NOMO-1 treated with dmso at 0.1 percent for 144 hours (cell line): ENCODE data around the gene CRADD.
"Not testable (repeated sequence)": the region's sequence is repeated elsewhere in the genome, so short reads cannot be mapped to it uniquely, and the experiment has no call there.

Experiments
- DNase-seq: peaks from one replicate; lab custom pipeline; 2025; ENCODE audit not compliant: unreplicated experiment; lab: John Stamatoyannopoulos, UW

The CRADD gene

GRCh38 chr12:93922583-93923006, 245.4 kb downstream of the CRADD start:
- no peak for DNase-seq

- DNase-seq = no peak
These were observed 247.2 kb downstream of the CRADD start for GRCh38 chr12:93924367-93924766.

DNA sequence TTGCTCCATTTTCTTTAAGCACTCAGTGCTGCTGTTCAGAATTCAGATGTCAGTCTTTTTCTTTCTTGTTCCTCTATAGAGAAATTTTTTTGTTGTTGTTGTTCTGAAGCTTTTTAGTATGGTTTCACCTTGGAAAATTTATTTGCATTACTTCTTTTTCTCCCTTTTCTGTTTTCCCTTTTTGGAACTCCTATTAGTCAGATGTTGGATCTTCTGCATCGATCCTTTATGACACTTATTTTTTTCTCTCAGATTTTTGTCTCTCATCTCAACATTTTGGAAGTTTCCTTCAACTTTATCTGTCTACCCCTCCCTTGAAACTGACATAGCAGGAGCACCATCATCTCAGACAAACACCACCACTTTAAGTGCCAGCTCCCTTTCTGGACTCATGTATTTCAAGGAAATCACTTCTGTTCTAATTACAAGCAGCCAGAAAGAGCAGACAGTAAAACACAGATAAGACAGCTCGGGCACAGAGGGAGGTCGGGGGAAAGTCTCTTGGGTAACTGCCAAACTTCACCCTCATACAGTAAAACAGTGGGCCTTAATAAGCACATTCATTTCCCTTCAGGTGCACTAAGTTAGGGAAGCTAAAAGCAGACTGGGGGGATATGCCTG, 248.5 kb downstream of the CRADD start:
- DNase-seq = no peak

DNA sequence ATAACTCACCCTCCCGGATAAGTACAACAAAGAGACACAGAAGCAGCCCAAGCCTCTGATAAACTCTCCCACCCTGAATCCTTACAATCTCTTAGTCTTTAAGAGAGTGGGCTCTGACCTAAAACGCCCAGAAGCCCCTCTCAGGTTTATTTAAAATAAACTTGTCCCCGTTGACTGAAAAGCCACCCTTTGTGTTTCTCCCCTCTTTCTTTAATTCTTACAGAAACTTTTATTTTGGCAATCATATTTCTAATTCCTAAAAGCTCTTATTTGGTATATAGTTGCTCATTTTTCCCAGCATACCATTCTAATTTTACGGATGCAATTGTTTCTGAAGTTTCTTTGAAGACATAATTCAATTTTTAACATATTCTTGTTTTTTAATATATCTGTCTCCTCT, 249.1 kb downstream of the CRADD start:
- DNase-seq = no peak

DNA sequence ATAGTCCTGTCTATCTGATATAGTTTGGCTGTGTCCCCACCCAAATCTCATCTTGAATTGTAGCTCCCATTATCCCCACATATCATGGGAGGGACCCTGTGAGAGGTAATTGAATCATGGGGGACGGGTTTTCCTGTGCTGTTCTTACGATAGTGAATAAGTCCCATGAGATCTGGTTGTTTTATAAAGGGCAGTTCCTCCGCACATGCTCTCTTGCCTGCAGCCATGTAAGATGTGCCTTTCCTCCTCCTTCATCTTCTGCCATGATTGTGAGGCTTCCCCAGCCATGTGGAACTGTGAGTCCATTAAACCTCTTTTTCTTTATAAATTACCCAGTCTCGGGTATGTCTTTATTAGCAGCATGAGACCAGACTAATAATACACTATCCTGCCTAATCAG, 251.9 kb downstream of the CRADD start:
- DNase-seq = not testable (repeated sequence)

GRCh38 chr12:93937812-93938211, 260.6 kb downstream of the CRADD start:
- DNase-seq = no peak

- DNase-seq = no peak
These were observed 261.1 kb downstream of the CRADD start for GRCh38 chr12:93938317-93938716.

- no peak for DNase-seq
These were observed 261.8 kb downstream of the CRADD start for GRCh38 chr12:93938931-93939330.

DNA sequence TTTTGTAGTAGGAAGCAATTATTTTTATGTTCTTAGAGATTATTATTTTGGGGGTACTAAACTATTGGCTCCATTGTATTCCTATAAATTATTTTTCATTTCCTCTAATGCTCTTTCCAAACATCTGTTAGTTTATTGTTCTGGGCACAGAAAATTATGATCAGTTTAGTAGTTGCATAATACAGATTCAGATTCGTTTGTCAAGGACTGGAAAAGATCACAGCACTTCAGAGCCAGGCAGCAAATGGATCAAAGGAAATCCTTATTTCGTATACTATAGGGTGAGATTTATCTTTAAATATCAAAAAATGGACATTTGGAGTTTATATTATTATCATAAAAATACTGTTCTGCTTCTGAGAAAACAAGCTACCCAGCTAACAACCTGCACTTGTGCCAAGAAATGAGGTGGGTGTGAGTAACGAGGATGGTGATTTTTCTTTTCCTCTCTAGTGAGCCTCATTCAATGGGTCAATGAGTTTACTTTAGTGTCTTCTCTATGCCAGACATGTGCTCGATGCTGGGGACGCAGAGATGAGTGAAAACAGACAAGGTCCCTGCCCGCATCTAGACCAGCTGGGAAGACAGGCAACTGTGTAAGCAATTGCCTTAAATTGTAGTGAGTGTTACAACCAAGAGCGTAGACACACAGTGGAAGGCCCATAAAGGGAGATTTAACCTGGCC, 262.6 kb downstream of the CRADD start:
- DNase-seq = no peak

- no peak for DNase-seq
These were observed 266.6 kb downstream of the CRADD start for GRCh38 chr12:93943780-93944179.

DNA sequence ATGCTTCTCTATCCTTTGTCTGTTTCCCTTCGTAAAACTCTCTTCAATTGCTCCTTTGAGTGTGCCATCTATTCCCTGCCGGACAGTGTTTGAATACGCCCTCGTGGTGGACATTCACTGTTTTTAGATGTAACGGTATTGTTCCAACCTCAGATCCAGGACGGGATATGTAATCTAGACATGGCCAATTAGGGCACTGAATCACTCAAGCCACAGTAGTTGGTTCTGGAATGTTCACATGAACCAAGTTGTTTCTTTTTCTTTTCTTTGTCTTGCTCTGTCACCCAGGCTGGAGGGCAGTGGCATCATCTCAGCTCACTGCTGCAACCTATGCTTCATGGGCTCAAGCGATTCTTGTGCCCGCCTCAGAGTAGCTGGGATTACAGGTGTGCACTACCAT, 267.0 kb downstream of the CRADD start:
- DNase-seq = no peak
